NT2/D1 (cell line): Measurements from ENCODE around the gene DCTN4.

Experiments
- SUZ12 ChIP-seq: IDR thresholded peaks from 2 replicates; pipeline ENCODE4 v1.6.1; 2011; ENCODE audit not compliant: insufficient read length, insufficient read depth; ENCODE audit errors: extremely low read depth
- YY1 ChIP-seq: IDR thresholded peaks from 2 replicates; pipeline ENCODE4 v1.6.1; 2011; ENCODE audit not compliant: insufficient read length, insufficient read depth
- ZNF274 ChIP-seq: IDR thresholded peaks from 2 replicates; pipeline ENCODE4 v1.6.1; 2011; ENCODE audit warnings: mild to moderate bottlenecking, low read depth, low read length

GRCh38 chr5:150676578-150676977, 82.2 kb downstream of the DCTN4 start:
- TF ChIP-seq YY1 (no peak), ZNF274 (no peak), SUZ12 (no peak)
